LNCaP clone FGC (cell line): Measurements from ENCODE around the gene IL1B.

Experiments used
- DNase-seq: peaks from one replicate; pipeline ENCODE4 v3.0.0-alpha.2; 2011; ENCODE audit warnings: low read depth
- H3K4me3 ChIP-seq: 2 replicates; pipeline ENCODE4 v1.5.1; 2011; ENCODE audit warnings: mild to moderate bottlenecking, low read depth, low read length, control low read depth
- TF ChIP-seq, protein P1 (sequence below): IDR thresholded peaks from 2 replicates; pipeline ENCODE4 v1.5.1; 2012; ENCODE audit warnings: mild to moderate bottlenecking; ENCODE audit not compliant: control insufficient read depth, insufficient read depth; ENCODE audit errors: extremely low read depth

Gene IL1B

DNA sequence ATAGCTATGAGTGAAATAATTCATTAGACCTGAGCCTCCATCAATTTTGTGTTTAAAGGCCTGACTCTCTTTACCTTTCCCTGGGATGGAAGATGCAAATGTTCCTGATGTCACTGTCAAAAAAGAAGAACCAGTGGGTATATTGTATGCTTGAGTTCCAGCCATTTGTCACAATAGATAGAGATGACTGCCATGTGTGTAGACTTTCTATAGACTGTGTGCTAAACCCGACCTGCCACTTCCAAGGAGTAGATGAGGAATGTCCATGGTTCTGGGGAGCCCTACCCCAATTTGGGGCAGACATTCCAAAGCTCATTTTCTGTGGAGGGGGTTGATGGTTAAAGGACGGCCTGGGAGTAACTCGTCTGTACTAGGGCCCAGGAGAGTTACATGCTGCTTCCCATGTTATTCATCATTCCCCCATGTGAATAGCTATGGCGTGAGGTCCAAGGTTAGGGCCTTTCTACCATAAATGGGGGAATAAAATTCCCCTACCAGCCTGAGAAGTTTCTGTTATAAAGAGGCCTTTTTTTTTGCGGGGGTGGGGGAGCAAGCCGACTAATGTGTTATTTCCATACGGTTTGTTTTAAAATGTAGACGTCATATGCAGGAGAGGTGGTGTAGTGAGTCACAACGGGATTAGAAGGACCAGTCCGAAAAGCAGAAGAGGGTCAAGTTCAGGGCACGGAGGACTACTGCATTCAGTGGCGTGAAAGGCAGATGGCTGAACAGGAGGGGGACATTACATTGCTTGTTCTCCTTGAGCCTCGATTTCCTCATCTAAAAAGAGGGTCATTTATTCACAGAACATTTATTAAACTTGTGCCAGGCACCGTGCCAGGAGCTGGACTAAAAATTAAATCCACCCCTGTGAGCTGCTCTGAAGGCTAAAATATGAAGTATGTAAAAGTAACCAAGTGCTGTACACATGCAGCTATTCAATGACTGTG is 24.0 kb downstream of the IL1B start:
- TF ChIP-seq, protein P1, sequence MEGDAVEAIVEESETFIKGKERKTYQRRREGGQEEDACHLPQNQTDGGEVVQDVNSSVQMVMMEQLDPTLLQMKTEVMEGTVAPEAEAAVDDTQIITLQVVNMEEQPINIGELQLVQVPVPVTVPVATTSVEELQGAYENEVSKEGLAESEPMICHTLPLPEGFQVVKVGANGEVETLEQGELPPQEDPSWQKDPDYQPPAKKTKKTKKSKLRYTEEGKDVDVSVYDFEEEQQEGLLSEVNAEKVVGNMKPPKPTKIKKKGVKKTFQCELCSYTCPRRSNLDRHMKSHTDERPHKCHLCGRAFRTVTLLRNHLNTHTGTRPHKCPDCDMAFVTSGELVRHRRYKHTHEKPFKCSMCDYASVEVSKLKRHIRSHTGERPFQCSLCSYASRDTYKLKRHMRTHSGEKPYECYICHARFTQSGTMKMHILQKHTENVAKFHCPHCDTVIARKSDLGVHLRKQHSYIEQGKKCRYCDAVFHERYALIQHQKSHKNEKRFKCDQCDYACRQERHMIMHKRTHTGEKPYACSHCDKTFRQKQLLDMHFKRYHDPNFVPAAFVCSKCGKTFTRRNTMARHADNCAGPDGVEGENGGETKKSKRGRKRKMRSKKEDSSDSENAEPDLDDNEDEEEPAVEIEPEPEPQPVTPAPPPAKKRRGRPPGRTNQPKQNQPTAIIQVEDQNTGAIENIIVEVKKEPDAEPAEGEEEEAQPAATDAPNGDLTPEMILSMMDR: no peak
- no peak overlapping the region for H3K4me3 ChIP-seq
- DNase-seq: no peak

DNA sequence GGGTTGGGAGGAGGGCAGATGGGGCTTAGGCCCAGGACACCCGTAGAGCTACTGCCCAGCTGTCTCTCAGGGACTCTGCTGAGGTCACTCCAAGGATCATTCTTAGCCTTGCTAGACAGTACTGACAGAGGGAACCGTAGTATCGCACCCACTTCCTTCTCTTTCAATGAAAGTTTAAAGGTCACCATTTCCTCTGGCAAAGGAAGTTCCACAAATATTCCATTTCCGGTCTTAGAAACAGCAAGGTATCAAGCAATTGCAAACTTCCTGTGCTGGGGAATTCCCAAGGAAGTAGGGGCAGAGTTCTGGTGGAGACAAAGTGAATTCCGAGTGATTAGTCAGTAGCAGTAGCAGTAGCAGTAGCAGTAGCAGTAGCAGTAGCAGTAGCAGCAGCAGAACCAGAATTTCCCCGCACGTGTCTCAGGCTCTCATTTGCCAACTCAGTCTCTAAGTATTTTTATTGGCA is 24.7 kb downstream of the IL1B start:
- no peak overlapping the region for H3K4me3 ChIP-seq
- TF ChIP-seq, protein P1: no peak
- no peak for DNase-seq

DNA sequence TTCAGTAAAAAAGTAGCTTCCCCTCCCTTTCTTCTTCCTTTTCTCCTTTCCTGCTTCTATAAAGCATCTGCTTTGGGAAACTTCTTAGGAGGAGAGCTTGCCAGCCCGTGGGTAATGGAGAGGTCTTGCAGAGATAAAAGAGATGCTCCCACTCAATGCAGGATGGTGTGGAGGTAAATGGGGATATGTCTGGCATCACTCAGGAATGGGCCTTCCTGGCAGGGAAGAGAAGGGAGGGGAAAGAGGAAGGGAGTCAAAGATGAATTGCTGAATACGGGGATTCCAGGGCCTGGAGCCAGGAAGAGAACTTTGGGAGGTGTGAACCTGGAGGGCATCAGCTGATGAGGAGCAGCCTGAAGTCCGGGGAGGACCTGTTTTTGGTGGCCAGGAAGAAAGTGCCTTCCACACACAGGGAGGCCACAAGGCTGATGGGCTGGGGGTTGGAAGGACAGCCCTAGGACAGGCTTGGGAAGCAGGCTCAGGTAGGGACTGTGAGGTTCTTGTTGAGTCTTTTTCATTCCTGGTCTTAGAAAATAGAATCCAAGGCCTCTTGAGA is 25.2 kb downstream of the IL1B start:
- TF ChIP-seq, protein P1: no peak
- H3K4me3 ChIP-seq: no peak overlapping the region
- DNase-seq: no peak

DNA sequence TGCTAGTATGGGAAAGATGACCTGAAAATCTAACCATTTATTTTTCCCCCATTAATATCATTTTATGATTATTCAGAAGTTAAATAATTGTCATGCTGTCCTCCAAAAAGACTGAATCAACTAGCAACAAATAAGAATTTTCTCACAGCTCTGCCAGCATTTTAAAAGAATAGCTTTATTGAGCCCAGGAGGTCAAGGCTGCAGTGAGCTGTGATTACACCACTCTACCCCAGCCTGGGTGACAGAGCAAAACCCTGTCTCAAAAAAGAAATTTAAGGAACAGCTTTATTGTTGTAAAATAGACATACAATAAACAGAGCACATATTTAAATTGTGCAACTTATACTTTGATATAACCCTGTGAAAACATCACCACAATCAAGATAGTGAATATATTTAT is 27.5 kb downstream of the IL1B start:
- H3K4me3 ChIP-seq: no peak overlapping the region
- DNase-seq: no peak
- TF ChIP-seq, protein P1: no peak

DNA sequence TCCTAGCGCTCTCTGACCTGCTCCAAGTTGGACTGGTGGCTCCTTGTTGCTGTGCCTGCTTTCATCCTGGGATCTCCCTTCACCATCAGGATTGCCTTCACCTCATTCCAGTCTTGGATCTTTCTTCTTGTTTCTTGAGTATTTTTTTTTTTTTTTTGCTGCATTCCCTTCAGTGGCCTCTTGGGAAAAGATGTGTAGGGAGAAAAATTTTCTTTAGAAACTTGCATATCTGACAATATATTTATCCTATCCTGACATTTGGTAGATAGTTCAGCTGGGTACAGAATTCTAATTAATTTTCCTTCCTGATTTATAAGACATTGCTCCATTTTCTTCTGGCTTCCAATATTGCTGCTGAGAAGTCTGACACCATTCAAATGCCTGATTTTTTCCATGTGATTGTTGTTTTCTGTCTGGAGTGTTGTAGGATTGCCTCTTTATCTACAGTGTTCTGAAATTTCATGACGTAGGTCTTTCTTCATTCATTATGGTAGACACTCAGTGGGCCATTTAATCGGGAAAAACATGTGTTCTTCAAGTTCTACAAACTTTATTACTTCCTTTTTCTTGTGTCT is 29.3 kb downstream of the IL1B start:
- DNase-seq: no peak
- TF ChIP-seq, protein P1: no peak

DNA sequence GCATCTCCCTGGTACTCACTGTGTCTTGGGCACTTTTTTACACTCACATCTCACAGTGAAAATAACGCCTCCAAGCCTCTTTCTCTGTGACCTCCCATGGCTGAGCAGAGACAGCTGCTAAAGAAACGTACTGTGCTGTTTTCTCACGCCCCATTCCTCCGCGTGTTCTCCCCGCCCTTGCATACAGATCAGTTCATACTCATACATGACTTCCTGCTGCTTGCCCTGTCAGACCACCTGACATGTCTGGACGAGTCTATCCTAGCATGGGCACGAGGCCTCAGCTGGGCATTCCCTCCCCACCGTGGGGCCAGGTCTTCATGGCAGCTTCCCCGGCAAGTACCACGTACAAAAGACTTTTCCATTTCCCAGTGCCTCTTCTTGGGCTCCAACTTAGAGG is 31.0 kb downstream of the IL1B start:
- no peak for DNase-seq
- no peak overlapping the region for H3K4me3 ChIP-seq
- TF ChIP-seq, protein P1: no peak

More for the DNA sequence above, 29.3 kb downstream of the IL1B start:
- no peak overlapping the region for H3K4me3 ChIP-seq
